ENCODE data around the gene SERPINE1. TPM values are rescaled to one million over a fixed set of nuclear protein-coding genes. Genes with fewer than 3 reads are reported as not detected.

Gene SERPINE1
- total RNA-seq, 1 donor from 2014 or later: 1.5 TPM

DNA sequence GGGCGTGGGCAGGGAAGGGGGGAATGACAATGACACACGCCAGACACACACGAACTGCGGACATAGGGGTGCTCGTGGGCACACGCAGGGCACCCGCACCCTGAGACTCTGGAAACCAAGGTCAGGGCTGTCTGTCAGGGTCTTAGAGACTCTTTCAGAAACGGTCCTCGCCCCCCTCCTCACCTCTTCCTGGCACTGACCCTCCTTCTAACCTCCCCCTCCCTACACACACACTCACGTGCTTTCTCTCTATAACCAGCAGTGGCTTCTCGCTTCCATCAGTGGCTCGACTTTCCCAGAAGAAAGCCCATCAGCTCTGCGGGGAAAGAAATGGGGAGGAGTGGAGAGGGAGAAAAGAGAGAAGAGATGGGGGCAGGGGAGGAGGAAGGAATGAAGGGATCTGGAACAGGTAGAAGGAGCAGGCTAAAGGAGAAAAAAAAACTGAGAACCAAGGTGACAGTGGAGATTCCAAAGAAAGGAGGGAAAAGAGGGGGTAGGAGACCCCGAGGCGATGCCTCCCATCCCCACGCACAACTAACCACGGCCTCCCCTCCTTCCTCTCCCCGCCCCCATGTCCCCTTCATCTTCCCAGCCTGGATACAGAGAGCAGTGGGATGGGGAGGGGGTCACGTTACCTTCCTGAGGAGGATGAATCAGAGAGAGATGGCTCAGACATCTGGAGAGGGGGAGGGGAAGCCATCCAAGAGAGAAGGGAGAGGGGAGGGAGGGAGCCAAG is 40.2 kb downstream of the SERPINE1 start:
- H3K27ac Mint-ChIP-seq: no peak overlapping the region
- H3K4me1 Mint-ChIP-seq (ENCODE audit: unreplicated experiment): peaks cover 35% of the 10 kb centered on the region
- peaks cover 77% of the 10 kb centered on the region for H3K27me3 Mint-ChIP-seq
- no peak for DNase-seq (ENCODE audit: extremely low spot score, unreplicated experiment)
- peak overlapping the region; percentile 44 for H3K4me3 Mint-ChIP-seq
- no peaks in the 10 kb centered on the region for H3K36me3 Mint-ChIP-seq
- TF ChIP-seq, protein P1, sequence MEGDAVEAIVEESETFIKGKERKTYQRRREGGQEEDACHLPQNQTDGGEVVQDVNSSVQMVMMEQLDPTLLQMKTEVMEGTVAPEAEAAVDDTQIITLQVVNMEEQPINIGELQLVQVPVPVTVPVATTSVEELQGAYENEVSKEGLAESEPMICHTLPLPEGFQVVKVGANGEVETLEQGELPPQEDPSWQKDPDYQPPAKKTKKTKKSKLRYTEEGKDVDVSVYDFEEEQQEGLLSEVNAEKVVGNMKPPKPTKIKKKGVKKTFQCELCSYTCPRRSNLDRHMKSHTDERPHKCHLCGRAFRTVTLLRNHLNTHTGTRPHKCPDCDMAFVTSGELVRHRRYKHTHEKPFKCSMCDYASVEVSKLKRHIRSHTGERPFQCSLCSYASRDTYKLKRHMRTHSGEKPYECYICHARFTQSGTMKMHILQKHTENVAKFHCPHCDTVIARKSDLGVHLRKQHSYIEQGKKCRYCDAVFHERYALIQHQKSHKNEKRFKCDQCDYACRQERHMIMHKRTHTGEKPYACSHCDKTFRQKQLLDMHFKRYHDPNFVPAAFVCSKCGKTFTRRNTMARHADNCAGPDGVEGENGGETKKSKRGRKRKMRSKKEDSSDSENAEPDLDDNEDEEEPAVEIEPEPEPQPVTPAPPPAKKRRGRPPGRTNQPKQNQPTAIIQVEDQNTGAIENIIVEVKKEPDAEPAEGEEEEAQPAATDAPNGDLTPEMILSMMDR (conservative IDR thresholded peaks at IDR 0.05): no peak
- no peaks in the 10 kb centered on the region for H3K9me3 Mint-ChIP-seq

DNA sequence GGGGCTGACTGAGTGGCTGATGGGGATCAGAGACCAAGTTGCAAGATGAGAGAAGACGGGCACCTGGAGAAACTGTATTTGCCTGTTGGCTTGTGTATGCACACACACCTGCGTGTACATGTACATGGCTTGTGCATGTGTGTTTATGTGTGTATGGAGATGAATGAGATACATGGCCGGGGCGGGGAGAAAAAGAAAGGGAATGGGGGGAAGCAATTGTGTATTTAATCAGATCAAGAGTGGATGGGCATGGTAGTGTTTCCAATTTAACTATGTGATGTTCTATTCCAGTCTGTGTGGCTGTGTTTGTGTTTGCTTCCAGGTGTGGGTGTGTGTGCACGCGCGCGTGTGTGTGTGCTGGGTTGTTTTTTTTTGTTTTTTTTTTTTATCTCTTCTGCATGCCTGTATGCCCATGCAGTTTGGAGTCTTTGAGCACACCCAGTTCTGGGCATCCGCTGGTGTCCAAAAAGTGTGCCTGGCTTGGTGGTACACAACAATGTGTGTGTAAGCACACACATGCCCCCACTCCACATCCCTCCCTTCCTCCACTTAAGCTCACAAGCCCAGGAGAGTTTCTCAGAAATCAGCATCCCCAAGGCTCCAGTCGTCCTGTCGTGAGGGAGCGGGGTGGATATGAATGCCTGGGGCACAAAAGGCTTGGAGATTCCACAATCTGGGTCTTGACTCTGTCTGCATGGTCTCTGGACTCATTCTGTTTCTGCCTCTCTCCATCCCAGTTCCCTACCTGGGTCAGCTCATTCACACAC is 40.9 kb downstream of the SERPINE1 start:
- DNase-seq (ENCODE audit: extremely low spot score, unreplicated experiment): no peak
- peaks cover 35% of the 10 kb centered on the region for H3K4me1 Mint-ChIP-seq (ENCODE audit: unreplicated experiment)
- peak overlapping the region; percentile 20 for H3K4me3 Mint-ChIP-seq
- H3K27me3 Mint-ChIP-seq: peaks cover 76% of the 10 kb centered on the region
- H3K9me3 Mint-ChIP-seq: no peaks in the 10 kb centered on the region
- TF ChIP-seq, protein P1 (conservative IDR thresholded peaks at IDR 0.05): no peak
- no peaks in the 10 kb centered on the region for H3K36me3 Mint-ChIP-seq
- no peak overlapping the region for H3K27ac Mint-ChIP-seq

DNA sequence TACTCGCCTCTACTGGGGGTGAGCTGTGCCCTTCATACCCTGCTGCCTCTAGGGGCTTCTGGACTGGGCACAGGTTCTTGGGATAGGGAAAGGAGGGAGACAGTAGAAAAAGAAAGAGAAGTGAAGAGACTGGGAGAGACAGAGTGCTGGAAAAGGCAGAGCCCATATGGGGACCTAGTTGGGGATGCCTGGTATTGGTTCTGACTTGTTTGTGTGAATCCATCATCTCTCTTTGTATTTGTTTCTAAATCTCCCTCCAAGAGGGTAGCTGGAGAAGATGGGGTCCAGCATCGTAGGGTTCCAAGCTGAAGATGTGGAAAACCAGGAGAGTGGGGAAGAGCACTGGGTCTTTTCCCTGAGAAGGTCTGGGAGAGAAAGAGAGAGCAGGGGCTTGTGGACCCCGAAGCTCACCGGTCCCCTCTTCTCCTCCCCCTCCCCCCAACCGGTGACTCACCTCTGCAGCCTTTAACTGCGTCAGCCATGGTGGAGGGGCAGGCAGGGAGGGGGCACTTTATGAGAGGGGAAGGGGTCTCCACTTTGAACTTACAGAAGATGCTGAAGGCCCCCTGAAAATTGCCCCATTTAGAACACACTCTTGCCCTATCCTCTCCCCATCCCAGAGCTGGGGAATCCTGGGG is 41.6 kb downstream of the SERPINE1 start:
- H3K4me3 Mint-ChIP-seq: no peak overlapping the region
- H3K4me1 Mint-ChIP-seq (ENCODE audit: unreplicated experiment): peaks cover 35% of the 10 kb centered on the region
- TF ChIP-seq, protein P1 (conservative IDR thresholded peaks at IDR 0.05): no peak
- no peaks in the 10 kb centered on the region for H3K9me3 Mint-ChIP-seq
- H3K27me3 Mint-ChIP-seq: peaks cover 83% of the 10 kb centered on the region
- DNase-seq (ENCODE audit: extremely low spot score, unreplicated experiment): no peak
- no peak overlapping the region for H3K27ac Mint-ChIP-seq
- H3K36me3 Mint-ChIP-seq: no peaks in the 10 kb centered on the region

DNA sequence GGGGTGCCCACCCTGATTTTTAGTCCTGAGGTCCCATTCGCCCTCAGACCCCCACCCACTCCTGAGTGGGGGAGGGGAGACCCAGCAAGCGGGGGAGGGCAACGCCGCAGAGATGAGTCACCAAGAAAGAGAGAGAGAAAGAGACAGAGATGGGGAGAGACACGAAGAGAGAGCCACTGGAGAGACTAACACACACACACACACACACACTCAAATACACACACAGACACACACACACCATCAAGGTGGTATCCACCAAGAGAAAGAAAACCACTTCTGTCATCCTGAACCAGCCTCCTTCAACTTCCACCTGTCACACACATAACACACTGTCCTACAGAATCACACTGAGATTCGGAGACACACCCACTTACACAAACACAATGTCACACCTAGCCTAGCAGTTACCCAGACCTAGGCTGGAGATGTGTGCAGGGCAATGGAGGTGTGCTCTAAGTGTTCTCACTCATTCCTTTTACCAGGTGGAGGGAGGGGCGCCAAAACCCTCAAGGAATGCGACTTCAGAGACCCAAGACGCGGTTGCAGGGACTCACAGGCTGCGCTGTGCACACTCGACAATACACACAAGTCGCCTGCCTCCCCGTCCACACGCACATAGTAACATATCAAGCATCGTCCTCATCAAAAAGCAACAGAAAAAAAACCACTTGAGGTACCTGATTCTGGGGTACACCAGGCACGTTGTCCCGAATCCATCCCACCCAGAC is 42.4 kb downstream of the SERPINE1 start:
- no peak for DNase-seq (ENCODE audit: extremely low spot score, unreplicated experiment)
- H3K4me3 Mint-ChIP-seq: peak overlapping the region; percentile 68
- H3K4me1 Mint-ChIP-seq (ENCODE audit: unreplicated experiment): peaks cover 35% of the 10 kb centered on the region
- H3K36me3 Mint-ChIP-seq: no peaks in the 10 kb centered on the region
- peak overlapping the region; percentile 26 for H3K27ac Mint-ChIP-seq
- TF ChIP-seq, protein P1 (conservative IDR thresholded peaks at IDR 0.05): no peak
- no peaks in the 10 kb centered on the region for H3K9me3 Mint-ChIP-seq
- peaks cover 91% of the 10 kb centered on the region for H3K27me3 Mint-ChIP-seq

DNA sequence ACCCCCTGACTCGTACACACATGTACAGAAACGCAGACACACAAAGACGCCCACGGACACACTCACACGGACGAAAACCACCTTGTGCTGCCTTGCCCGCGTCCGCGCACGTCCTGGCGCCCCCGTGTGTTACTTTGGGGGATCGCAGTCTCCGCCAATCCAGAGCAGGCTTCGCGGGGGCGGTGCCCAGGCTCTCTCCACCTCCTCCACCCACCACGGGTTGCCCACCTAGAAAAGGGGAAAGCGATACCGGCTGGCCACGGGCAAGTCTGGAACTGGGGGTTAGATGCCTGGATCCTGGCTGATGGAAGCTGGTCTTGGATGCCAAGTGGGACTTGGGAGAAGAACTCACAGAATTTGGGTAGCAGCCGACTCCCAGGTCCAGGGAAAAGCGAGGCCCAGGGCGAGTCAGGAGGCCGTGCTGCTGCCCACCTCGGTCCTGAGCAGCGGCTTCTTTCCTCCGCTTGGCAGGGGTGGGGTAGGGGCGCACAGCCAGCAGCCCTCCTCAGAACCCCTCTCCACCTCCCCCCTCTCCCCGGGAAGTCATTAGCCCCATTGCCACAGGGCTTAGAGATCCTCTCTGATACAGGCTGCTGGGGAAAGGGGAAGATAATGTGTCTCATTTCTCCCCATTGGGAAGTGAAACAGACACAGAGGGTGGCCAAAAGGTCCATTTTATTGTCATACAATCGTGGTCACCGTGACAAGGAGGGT is 43.1 kb downstream of the SERPINE1 start:
- no peak overlapping the region for H3K27ac Mint-ChIP-seq
- H3K27me3 Mint-ChIP-seq: peaks cover 92% of the 10 kb centered on the region
- no peaks in the 10 kb centered on the region for H3K36me3 Mint-ChIP-seq
- TF ChIP-seq, protein P1 (conservative IDR thresholded peaks at IDR 0.05): peak; percentile 92
- H3K9me3 Mint-ChIP-seq: no peaks in the 10 kb centered on the region
- peak; percentile 89 for DNase-seq (ENCODE audit: extremely low spot score, unreplicated experiment)
- H3K4me1 Mint-ChIP-seq (ENCODE audit: unreplicated experiment): peaks cover 35% of the 10 kb centered on the region
- peak overlapping the region; percentile 68 for H3K4me3 Mint-ChIP-seq

All from type B pancreatic cell (in vitro differentiated cells).